ENCODE results near the gene SLC25A24.
"Not testable (repeated sequence)": the region's sequence is repeated elsewhere in the genome, so short reads cannot be mapped to it uniquely, and the experiment has no call there.

The SLC25A24 gene

GRCh38 chr1:108162409-108162808 lies 37.7 kb downstream of the SLC25A24 start:
- H3K4me3 Mint-ChIP-seq; H3K9me3 Mint-ChIP-seq; H3K4me1 Mint-ChIP-seq (ENCODE audit: low read depth); H3K27ac Mint-ChIP-seq; H3K27me3 Mint-ChIP-seq (ENCODE audit: low read depth): not testable (repeated sequence)
- H3K36me3 Mint-ChIP-seq (ENCODE audit: low read depth) = peaks cover 13% of the 10 kb centered on the region

DNA sequence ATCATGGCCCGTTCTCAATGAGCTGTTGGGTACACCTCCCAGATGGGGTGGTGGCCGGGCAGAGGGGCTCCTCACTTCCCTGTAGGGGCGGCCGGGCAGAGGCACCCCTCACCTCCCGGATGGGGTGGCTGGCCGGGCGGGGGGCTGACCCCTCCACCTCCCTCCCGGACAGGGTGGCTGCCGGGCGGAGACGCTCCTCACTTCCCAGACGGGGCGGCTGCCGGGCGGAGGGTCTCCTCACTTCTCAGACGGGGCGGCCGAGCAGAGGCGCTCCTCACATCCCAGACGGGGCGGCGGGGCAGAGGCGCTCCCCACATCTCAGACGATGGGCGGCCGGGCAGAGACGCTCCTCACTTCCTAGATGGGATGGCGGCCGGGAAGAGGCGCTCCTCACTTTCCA lies 40.2 kb downstream of the SLC25A24 start:
- not testable (repeated sequence) for H3K27ac Mint-ChIP-seq; H3K4me1 Mint-ChIP-seq (ENCODE audit: low read depth); H3K4me3 Mint-ChIP-seq; H3K9me3 Mint-ChIP-seq; H3K27me3 Mint-ChIP-seq (ENCODE audit: low read depth)
- H3K36me3 Mint-ChIP-seq (ENCODE audit: low read depth) = peaks cover 14% of the 10 kb centered on the region

- H3K9me3 Mint-ChIP-seq = no peaks in the 10 kb centered on the region
- no peaks in the 10 kb centered on the region for H3K27me3 Mint-ChIP-seq (ENCODE audit: low read depth)
- peaks cover 20% of the 10 kb centered on the region for H3K36me3 Mint-ChIP-seq (ENCODE audit: low read depth)
- H3K27ac Mint-ChIP-seq = no peak overlapping the region
- no peak overlapping the region for H3K4me3 Mint-ChIP-seq
- no peaks in the 10 kb centered on the region for H3K4me1 Mint-ChIP-seq (ENCODE audit: low read depth)
Observed at GRCh38 chr1:108158893-108159453, 41.2 kb downstream of the SLC25A24 start.

GRCh38 chr1:108154314-108154713 lies 45.8 kb downstream of the SLC25A24 start:
- H3K9me3 Mint-ChIP-seq = no peaks in the 10 kb centered on the region
- peaks cover 16% of the 10 kb centered on the region for H3K36me3 Mint-ChIP-seq (ENCODE audit: low read depth)
- no peaks in the 10 kb centered on the region for H3K27me3 Mint-ChIP-seq (ENCODE audit: low read depth)
- no peak overlapping the region for H3K4me3 Mint-ChIP-seq
- H3K4me1 Mint-ChIP-seq (ENCODE audit: low read depth) = no peaks in the 10 kb centered on the region
- no peak overlapping the region for H3K27ac Mint-ChIP-seq

DNA sequence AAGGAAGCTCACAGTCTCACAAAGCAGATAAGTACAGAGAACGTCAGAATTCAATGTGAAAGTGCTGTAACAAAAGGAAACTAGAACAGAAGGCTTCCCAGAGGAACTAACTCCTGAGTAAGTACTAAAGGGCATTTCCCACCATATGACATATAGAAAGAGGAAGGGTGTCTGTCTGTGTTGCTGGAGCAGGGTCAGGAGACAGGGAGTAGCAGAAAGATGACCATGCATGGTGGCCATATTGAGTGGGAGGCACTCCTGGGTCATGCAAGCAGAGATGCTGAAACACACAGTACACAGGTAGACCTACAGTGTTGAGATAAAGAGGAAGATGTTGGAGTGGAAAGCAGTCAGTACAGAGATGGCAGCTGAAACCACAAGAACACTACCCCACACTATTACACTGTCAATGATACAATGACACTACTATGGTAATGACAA lies 47.3 kb downstream of the SLC25A24 start:
- Mint-ChIP-seq H3K4me3 (no peak overlapping the region), H3K27ac (no peak overlapping the region), H3K4me1 (ENCODE audit: low read depth) (no peaks in the 10 kb centered on the region)

DNA sequence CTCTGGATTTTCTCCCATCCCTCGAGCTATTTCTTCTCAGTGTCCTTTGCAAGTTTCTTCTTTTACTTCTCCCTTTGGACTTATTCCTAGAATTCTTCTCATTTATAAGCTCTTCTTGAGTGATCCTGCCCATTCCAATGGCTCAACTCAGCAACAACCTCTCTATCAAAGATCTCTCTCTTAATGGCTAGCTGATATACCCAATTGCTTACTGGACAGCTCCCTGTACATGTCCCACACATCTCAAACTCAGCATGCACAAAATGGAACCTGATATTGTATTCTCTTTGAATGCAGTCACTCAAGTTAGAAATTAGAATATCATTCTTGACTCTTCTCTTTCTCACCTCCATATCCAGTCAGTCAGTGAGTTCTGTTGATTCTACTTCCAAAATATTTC lies 48.6 kb downstream of the SLC25A24 start:
- Mint-ChIP-seq H3K27ac (no peak overlapping the region), H3K4me3 (no peak overlapping the region), H3K9me3 (no peaks in the 10 kb centered on the region), H3K4me1 (ENCODE audit: low read depth) (no peaks in the 10 kb centered on the region), H3K36me3 (ENCODE audit: low read depth) (peaks cover 31% of the 10 kb centered on the region), H3K27me3 (ENCODE audit: low read depth) (no peaks in the 10 kb centered on the region)

More for the DNA sequence above, 47.3 kb downstream of the SLC25A24 start:
- Mint-ChIP-seq H3K36me3 (ENCODE audit: low read depth) (peaks cover 25% of the 10 kb centered on the region), H3K27me3 (ENCODE audit: low read depth) (no peaks in the 10 kb centered on the region), H3K9me3 (no peaks in the 10 kb centered on the region)

DNA sequence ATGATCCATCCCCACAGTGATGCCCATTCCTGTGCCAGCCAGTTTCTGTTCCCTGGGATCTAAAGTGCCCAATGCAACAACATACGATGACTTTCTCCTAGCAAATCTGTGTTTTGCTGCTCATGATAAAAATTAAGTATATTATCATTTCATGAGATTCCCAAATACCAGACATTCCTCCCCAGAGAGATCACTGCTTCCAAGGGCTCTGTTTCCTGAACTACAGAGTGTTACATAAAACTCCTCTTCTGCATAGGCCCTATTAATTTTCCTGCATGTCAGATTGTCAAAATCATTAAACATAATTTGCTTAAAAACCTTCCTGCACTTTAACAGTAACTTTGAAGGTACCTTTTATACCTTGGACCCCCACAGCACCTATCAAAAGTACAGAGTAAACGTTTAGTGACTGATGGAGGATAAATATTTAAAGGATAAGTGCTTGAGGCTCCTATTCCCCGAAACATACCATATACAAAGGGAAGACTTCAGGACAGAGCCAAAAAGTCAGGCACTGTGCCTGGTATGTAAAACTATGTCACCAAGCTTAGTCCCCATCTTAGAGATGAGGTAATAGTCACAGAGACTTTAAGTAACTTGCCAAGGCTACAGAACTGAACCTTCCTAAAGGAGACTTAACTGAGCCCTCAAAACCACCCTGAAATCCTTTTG lies 50.2 kb downstream of the SLC25A24 start:
- H3K36me3 Mint-ChIP-seq (ENCODE audit: low read depth) = peaks cover 39% of the 10 kb centered on the region
- H3K27me3 Mint-ChIP-seq (ENCODE audit: low read depth) = no peaks in the 10 kb centered on the region

DNA sequence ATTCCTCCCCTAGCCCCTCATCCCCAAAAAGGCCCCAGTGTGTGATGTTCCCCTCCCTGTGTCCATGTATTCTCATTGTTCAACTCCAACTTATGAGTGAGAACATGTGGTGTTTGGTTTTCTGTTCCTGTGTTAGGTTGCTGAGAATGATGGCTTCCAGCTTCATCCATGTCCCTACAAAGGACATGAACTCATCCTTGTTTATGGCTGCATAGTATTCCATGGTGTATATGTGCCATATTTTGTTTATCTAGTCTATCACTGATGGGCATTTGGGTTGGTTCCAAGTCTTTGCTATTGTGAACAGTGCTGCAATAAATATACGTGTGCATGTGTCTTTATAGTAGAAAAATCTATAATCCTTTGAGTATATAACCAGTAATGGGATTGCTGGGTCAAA lies 55.6 kb downstream of the SLC25A24 start:
- not testable (repeated sequence) for H3K27me3 Mint-ChIP-seq (ENCODE audit: low read depth); H3K9me3 Mint-ChIP-seq; H3K27ac Mint-ChIP-seq; H3K4me3 Mint-ChIP-seq; H3K4me1 Mint-ChIP-seq (ENCODE audit: low read depth)
- peaks cover 52% of the 10 kb centered on the region for H3K36me3 Mint-ChIP-seq (ENCODE audit: low read depth)

More for the DNA sequence above, 50.2 kb downstream of the SLC25A24 start:
- no peaks in the 10 kb centered on the region for H3K4me1 Mint-ChIP-seq (ENCODE audit: low read depth)
- H3K4me3 Mint-ChIP-seq = no peak overlapping the region
- peaks cover 5% of the 10 kb centered on the region for H3K9me3 Mint-ChIP-seq
- no peak overlapping the region for H3K27ac Mint-ChIP-seq

DNA sequence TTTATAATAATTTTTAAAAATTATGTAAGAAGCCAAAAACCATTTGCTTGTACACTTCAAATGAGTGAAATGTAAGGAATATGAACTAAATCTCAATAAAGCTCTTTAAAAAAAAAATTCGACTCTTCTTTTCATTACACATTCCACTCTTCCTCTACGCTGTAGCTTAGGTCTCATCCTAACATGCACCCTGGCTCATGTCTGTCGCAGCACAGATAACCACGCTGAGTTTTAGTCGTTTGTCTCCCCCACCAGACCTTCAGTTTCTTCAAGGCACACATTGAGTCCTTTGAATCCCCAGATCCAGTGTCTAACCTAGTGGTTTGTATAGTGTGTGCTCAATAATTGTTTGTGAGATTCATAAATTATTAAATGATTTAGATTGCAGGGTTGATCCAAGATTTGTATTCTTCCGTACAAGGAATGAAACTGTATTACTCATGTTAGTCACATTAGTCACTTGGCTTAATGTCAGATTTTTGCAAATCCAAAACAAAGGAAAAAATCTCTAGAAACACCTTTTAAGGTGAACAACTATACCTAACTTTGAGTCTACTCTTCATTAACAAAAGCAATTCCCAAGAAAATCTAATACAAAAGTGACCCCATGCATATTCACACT lies 57.3 kb downstream of the SLC25A24 start:
- Mint-ChIP-seq H3K27ac (no peak overlapping the region), H3K4me3 (no peak overlapping the region), H3K36me3 (ENCODE audit: low read depth) (peaks cover 51% of the 10 kb centered on the region), H3K27me3 (ENCODE audit: low read depth) (no peaks in the 10 kb centered on the region), H3K9me3 (peaks cover 5% of the 10 kb centered on the region), H3K4me1 (ENCODE audit: low read depth) (no peaks in the 10 kb centered on the region)

GRCh38 chr1:108142258-108142657 lies 57.9 kb downstream of the SLC25A24 start:
- Mint-ChIP-seq H3K27ac (no peak overlapping the region), H3K4me3 (no peak overlapping the region), H3K9me3 (peaks cover 5% of the 10 kb centered on the region), H3K27me3 (ENCODE audit: low read depth) (no peaks in the 10 kb centered on the region), H3K4me1 (ENCODE audit: low read depth) (no peaks in the 10 kb centered on the region), H3K36me3 (ENCODE audit: low read depth) (peaks cover 47% of the 10 kb centered on the region)

DNA sequence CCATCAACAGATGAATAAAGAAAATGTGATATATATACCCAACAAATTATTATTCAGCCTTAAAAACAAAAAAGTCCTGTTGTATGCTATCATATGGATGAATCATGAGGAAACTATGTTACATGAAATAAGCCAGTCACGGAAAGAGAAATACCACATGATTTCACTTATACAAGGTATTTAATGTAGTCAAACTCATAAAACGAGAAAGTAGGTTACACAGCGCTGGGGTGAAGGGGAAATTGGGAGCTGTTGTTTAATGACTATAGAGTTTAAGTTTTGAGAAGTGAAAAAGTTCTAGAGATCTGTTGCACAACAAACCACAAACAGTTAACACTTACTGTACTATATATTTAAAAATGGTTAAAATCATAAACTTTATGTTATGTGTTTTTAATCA lies 58.5 kb downstream of the SLC25A24 start:
- Mint-ChIP-seq H3K4me3 (no peak overlapping the region), H3K9me3 (peaks cover 5% of the 10 kb centered on the region), H3K27ac (no peak overlapping the region), H3K27me3 (ENCODE audit: low read depth) (no peaks in the 10 kb centered on the region), H3K4me1 (ENCODE audit: low read depth) (no peaks in the 10 kb centered on the region), H3K36me3 (ENCODE audit: low read depth) (peaks cover 44% of the 10 kb centered on the region)

GRCh38 chr1:108140936-108141335 lies 59.2 kb downstream of the SLC25A24 start:
- no peak overlapping the region for H3K27ac Mint-ChIP-seq

DNA sequence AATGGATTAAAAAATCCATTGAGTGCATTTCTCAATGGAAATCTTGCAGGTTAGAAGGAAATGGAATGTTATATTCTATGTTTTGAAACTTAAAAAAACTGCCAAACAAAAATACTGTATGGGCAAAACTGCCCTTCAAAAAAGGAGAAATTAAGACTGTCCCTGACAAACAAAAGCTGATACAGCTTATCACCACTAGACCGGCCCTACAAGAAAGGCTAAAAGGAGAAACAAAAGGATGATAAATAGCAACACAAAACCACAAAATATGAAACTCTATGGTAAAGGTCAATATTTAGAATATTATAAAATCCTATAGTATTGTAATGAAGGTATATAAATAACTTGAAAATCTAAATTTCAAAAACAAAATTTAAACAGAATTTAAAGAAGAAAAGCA lies 60.0 kb downstream of the SLC25A24 start:
- Mint-ChIP-seq H3K27me3 (ENCODE audit: low read depth) (no peaks in the 10 kb centered on the region), H3K36me3 (ENCODE audit: low read depth) (peaks cover 33% of the 10 kb centered on the region), H3K4me3 (no peak overlapping the region), H3K27ac (no peak overlapping the region), H3K9me3 (no peaks in the 10 kb centered on the region), H3K4me1 (ENCODE audit: low read depth) (no peaks in the 10 kb centered on the region)

More at GRCh38 chr1:108140936-108141335, 59.2 kb downstream of the SLC25A24 start:
- Mint-ChIP-seq H3K4me3 (no peak overlapping the region), H3K9me3 (peaks cover 4% of the 10 kb centered on the region), H3K27me3 (ENCODE audit: low read depth) (no peaks in the 10 kb centered on the region), H3K4me1 (ENCODE audit: low read depth) (no peaks in the 10 kb centered on the region), H3K36me3 (ENCODE audit: low read depth) (peaks cover 37% of the 10 kb centered on the region)

- H3K36me3 Mint-ChIP-seq (ENCODE audit: low read depth) = peaks cover 33% of the 10 kb centered on the region
- H3K9me3 Mint-ChIP-seq; H3K27me3 Mint-ChIP-seq (ENCODE audit: low read depth); H3K27ac Mint-ChIP-seq; H3K4me3 Mint-ChIP-seq; H3K4me1 Mint-ChIP-seq (ENCODE audit: low read depth): not testable (repeated sequence)
Observed at GRCh38 chr1:108139555-108139954, 60.6 kb downstream of the SLC25A24 start.

- H3K4me1 Mint-ChIP-seq (ENCODE audit: low read depth); H3K27ac Mint-ChIP-seq; H3K27me3 Mint-ChIP-seq (ENCODE audit: low read depth); H3K4me3 Mint-ChIP-seq; H3K9me3 Mint-ChIP-seq: not testable (repeated sequence)
- H3K36me3 Mint-ChIP-seq (ENCODE audit: low read depth) = peaks cover 17% of the 10 kb centered on the region
Observed at GRCh38 chr1:108133148-108133547, 67.0 kb downstream of the SLC25A24 start.

Data from T-helper 1 cell treated with Interleukin-12 subunit alpha and Interleukin-12 subunit beta and Interleukin-4 antibody, amounts not matched to agents 30 μg/mL and 1 μg/mL, for 36 hours (primary cell).